Pancreas (tissue), 10 donors: ENCODE data around the gene RNFT2. TPM values are rescaled to one million over a fixed set of nuclear protein-coding genes. Genes with fewer than 3 reads are reported as not detected.
"Not testable (repeated sequence)": the region's sequence is repeated elsewhere in the genome, so short reads cannot be mapped to it uniquely, and the experiment has no call there.

Source experiments
- ATAC-seq, 4 donors: fragments of 200-7000 bp; cut with Tn5 transposase; one replicate each; pipeline versions ENCODE4 v1.8.0 to v1.9.1; 2020; ENCODE audit warnings: mild to moderate bottlenecking in 4 of 4, moderate library complexity in 4 of 4
- DNase-seq, 6 donors: peaks; one replicate each; pipeline ENCODE4 v3.0.0-alpha.2; 2020
- FAIRE-seq: peaks from 2 replicates; lab custom pipeline; 2012; peaks lifted over from hg19 to GRCh38; lab: Jason Lieb, UNC
- H3K27ac ChIP-seq, 4 donors: fragments of 200-600 bp; sonication (generic); 1 replicate in 3 of 4; 2 replicates in 1 of 4; pipeline versions ENCODE4 v1.5.0 to v1.8.0; 2020
- H3K27me3 ChIP-seq, 4 donors: fragments of 200-600 bp; one replicate each; pipeline ENCODE4 v1.8.0; 2021
- H3K36me3 ChIP-seq, 3 donors: fragments of 200-600 bp; sonication (generic) in 1 of 3; one replicate each; pipeline versions ENCODE4 v1.5.0 to v1.8.0; 2020 to 2021
- H3K4me1 ChIP-seq, 3 donors: fragments of 200-600 bp; one replicate each; pipeline ENCODE4 v1.8.0; 2021
- H3K4me3 ChIP-seq, 4 donors: fragments of 200-600 bp; sonication (generic) in 2 of 4; one replicate each; pipeline versions ENCODE4 v1.5.0 to v1.8.0; 2020 to 2021
- H3K9me3 ChIP-seq, 4 donors: fragments of 200-600 bp; one replicate each; pipeline ENCODE4 v1.8.0; 2021
- WGBS, 2 donors: extraction: QIAGEN DNeasy Blood & Tissue Kit; methylation state at CpG; one replicate each; pipeline ENCODE4 v1.1.7; 2013; 5-methylcytosine and 5-hydroxymethylcytosine counted together
- intact Hi-C, 3 donors: fragments of 100-400 bp; cut with DNase I; formaldehyde crosslinking; loops; one replicate each; pipeline versions ENCODE4 v1.11.1 to v1.14.2; 2022
- polyA plus RNA-seq, 2 donors: library from polyadenylated mRNA; stranded (reverse); fragments of 200-250 nt; gene quantifications; one replicate each; pipeline ENCODE4 v1.2.3, GENCODE V29; 2013
- total RNA-seq, 6 donors: library from RNA; stranded (reverse); fragmentation: NEBNext Ultra II Directional in 4 of 6; extraction: Animal tissue kit (Norgen Biotek cat#: 25700) in 4 of 6; gene quantifications; one replicate each; pipeline versions ENCODE4 v1.2.1 to v1.2.4, GENCODE V29; 2021 to 2023
- TF ChIP-seq, protein P1 (sequence below), 4 donors: fragments of 200-600 bp; sonication (generic) in 3 of 4; IDR thresholded peaks; one replicate each; pipeline versions ENCODE4 v1.5.0 to v1.8.0; 2021; ENCODE audit warnings: antibody characterized with exemption in 4 of 4
- donor health status: healthy with polysubstance abuse.
- donor health status: DM: no; HTN: no; CAD: no; lungs with moderate emphysema.
- donor health status: DM: no; HTN: no; CAD: no.
- donor health status: control.
- donor health status: control.
- donor health status: Bipolar disorder and iron deficiency.
- donor health status: DM: yes; HTN: yes; CAD: no.
- donor health status: DM: no; HTN: no; CAD: no.
- donor health status: DM: no; HTN: no; CAD: no.
- donor health status: DM: yes; HTN: yes; CAD: no.

Gene RNFT2
- total and polyA plus RNA-seq, 8 donors: 0.51 to 2.6 (median 1.5) TPM

DNA sequence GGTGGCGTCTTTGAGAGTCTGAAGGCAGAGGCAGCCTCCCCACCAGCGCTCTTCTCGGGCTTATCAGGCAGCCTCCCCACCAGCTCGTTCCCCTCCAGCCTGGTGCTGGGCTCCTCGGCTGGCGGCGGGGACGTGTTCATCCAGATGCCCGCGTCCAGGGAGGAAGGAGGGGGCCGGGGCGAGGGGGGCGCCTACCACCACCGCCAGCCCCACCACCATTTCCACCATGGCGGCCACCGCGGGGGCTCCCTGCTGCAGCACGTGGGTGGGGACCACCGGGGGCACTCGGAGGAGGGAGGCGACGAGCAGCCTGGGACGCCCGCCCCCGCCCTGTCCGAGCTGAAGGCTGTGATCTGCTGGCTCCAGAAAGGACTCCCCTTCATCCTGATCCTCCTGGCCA lies 11.8 kb downstream of the RNFT2 start:
- no peaks in the 10 kb centered on the region for H3K4me1 ChIP-seq
- H3K9me3 ChIP-seq: no peaks in the 10 kb centered on the region
- H3K27ac ChIP-seq: no peak overlapping the region
- no peaks in the 10 kb centered on the region for H3K27me3 ChIP-seq
- WGBS, 2 donors: 87 to 92% methylated on average over 17 to 26 of the region's 26 CpGs
- DNase-seq (no peak), ATAC-seq (no peak), FAIRE-seq (no peak)
- no peaks in the 10 kb centered on the region for H3K36me3 ChIP-seq
- intact Hi-C loops: no loop called here
- TF ChIP-seq, protein P1, sequence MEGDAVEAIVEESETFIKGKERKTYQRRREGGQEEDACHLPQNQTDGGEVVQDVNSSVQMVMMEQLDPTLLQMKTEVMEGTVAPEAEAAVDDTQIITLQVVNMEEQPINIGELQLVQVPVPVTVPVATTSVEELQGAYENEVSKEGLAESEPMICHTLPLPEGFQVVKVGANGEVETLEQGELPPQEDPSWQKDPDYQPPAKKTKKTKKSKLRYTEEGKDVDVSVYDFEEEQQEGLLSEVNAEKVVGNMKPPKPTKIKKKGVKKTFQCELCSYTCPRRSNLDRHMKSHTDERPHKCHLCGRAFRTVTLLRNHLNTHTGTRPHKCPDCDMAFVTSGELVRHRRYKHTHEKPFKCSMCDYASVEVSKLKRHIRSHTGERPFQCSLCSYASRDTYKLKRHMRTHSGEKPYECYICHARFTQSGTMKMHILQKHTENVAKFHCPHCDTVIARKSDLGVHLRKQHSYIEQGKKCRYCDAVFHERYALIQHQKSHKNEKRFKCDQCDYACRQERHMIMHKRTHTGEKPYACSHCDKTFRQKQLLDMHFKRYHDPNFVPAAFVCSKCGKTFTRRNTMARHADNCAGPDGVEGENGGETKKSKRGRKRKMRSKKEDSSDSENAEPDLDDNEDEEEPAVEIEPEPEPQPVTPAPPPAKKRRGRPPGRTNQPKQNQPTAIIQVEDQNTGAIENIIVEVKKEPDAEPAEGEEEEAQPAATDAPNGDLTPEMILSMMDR (IDR thresholded peaks at IDR 0.05): no peak
- no peak overlapping the region for H3K4me3 ChIP-seq

GRCh38 chr12:116750298-116750697 lies 12.2 kb downstream of the RNFT2 start:
- intact Hi-C loops: no loop called here
- ATAC-seq (no peak), DNase-seq (no peak), FAIRE-seq (no peak)
- no peaks in the 10 kb centered on the region for H3K9me3 ChIP-seq
- H3K27me3 ChIP-seq: no peaks in the 10 kb centered on the region
- H3K27ac ChIP-seq: no peak overlapping the region
- H3K36me3 ChIP-seq: no peaks in the 10 kb centered on the region
- no peak overlapping the region for H3K4me3 ChIP-seq
- WGBS, 2 donors: 87 to 92% methylated on average over 4 of the region's 4 CpGs
- no peaks in the 10 kb centered on the region for H3K4me1 ChIP-seq
- TF ChIP-seq, protein P1 (IDR thresholded peaks at IDR 0.05): no peak

GRCh38 chr12:116754097-116754496 lies 16.0 kb downstream of the RNFT2 start:
- DNase-seq, H3K9me3 ChIP-seq, H3K4me1 ChIP-seq, intact Hi-C loops, H3K4me3 ChIP-seq, FAIRE-seq, H3K27ac ChIP-seq, H3K36me3 ChIP-seq, H3K27me3 ChIP-seq, ATAC-seq: not testable (repeated sequence)
- 73 to 88% methylated on average over 5 of the region's 5 CpGs for WGBS, 2 donors

- H3K9me3 ChIP-seq, DNase-seq, FAIRE-seq, H3K4me1 ChIP-seq, H3K27ac ChIP-seq, H3K4me3 ChIP-seq, intact Hi-C loops, ATAC-seq, H3K27me3 ChIP-seq, H3K36me3 ChIP-seq: not testable (repeated sequence)
- 89 to 96% methylated on average over 1 of the region's 1 CpG for WGBS, 2 donors
Measured at GRCh38 chr12:116754783-116755182, 16.7 kb downstream of the RNFT2 start.

DNA sequence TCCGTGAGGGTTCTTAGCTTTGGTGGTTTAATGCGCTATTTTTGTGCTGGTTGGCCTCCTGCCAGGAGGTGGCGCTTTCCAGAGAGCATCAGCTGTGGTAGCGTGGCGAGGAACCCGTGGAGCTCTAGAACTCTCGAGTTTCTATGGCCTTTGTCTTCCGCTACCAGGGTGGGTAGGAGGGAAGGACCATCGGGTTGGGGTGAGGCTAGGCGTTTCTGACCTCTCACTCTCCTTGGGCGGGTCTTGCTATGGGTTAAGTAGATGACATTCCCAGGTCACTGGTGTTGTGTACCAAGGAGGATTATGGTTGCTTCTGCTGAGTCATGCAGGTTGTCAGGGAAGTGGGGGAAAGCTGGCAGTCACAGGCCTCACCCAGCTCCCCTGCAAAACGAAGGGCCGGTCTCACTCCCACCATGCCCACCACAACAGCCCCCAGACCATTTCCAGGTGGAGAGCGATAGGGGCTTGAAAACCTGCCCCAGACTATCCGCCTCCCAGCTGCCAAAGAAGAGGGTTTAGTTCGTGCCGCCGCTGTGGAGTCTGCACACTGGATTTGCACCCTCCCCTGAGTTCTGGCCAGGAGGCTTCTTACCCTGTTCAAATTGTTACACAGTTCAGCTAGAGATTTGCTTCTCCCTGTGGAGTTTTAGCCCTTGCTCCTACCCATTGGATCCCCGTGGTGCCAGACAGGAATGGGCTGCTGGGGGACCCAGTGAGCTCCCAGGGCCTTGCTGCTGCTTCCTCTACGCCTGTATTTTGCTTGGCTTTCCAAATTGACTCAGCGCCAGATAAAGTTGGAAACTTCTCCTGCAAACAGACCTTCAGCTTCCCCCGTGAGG lies 21.9 kb downstream of the RNFT2 start:
- Histone ChIP-seq H3K36me3 (no peaks in the 10 kb centered on the region), H3K27me3 (no peaks in the 10 kb centered on the region), H3K27ac (no peak overlapping the region), H3K9me3 (no peaks in the 10 kb centered on the region), H3K4me1 (no peaks in the 10 kb centered on the region), H3K4me3 (no peak overlapping the region)
- TF ChIP-seq, protein P1 (IDR thresholded peaks at IDR 0.05): no peak
- intact Hi-C loops: no loop called here
- ATAC-seq (no peak), FAIRE-seq (no peak), DNase-seq (no peak)
- whole genome bisulfite sequencing, 2 donors: 73 to 78% methylated on average over 22 of the region's 22 CpGs

GRCh38 chr12:116760622-116761020 lies 22.5 kb downstream of the RNFT2 start:
- no peaks in the 10 kb centered on the region for H3K27me3 ChIP-seq
- H3K36me3 ChIP-seq: no peaks in the 10 kb centered on the region
- 82 to 92% methylated on average over 11 of the region's 11 CpGs for WGBS, 2 donors
- H3K9me3 ChIP-seq: no peaks in the 10 kb centered on the region
- H3K4me1 ChIP-seq: no peaks in the 10 kb centered on the region
- intact Hi-C loops: no loop called here
- no peak for FAIRE-seq
- H3K4me3 ChIP-seq: no peak overlapping the region
- TF ChIP-seq, protein P1 (IDR thresholded peaks at IDR 0.05): no peak
- DNase-seq: no peak
- no peak overlapping the region for H3K27ac ChIP-seq
- ATAC-seq: no peak
